AG04449 (cell line): Measurements from ENCODE around the gene REXO2.

Source experiments
- CTCF ChIA-PET: fragments of 350-600 bp; formaldehyde crosslinking; extraction: SDS; loops from one replicate; lab custom pipeline; 2021; ENCODE audit warnings: antibody characterized with exemption; lab: Yijun Ruan, JAX
- POLR2A ChIA-PET: fragments of 400-600, 350-600 bp; formaldehyde crosslinking; extraction: SDS; loops from one replicate; lab custom pipeline; 2020; ENCODE audit warnings: antibody characterized with exemption, inconsistent platforms; lab: Yijun Ruan, JAX
- DNase-seq: peaks from one replicate; pipeline ENCODE4 v3.0.0-alpha.2; 2010; ENCODE audit warnings: low read depth, low spot score
- H3K4me3 ChIP-seq: 2 replicates; pipeline ENCODE4 v1.5.1; 2011; ENCODE audit warnings: low read depth, mild to moderate bottlenecking, control low read depth, low read length
- CTCF ChIP-seq: IDR thresholded peaks from one replicate; pipeline ENCODE4 v1.5.1; 2011; ENCODE audit warnings: mild to moderate bottlenecking, moderate library complexity, low read length, control low read depth, inconsistent platforms; ENCODE audit not compliant: insufficient read depth; ENCODE audit errors: missing control alignments

Gene REXO2

GRCh38 chr11:114439229-114440120 lies at the start of gene REXO2:
Gene REXO2 (plus strand): TSS chr11:114439467. CDS start chr11:114439529, 62 bp downstream.
- peak; percentile 73 for TF ChIP-seq CTCF
- POLR2A ChIA-PET, result interaction anchor here (0.9 to 1.1 kb wide), 2 partner anchors 8 to 118 kb away, joined by 3 to 6 read pairs; no protein-coding TSS in a partner anchor
- H3K4me3 ChIP-seq, result peak within 1 kb of the TSS; percentile 98
- DNase-seq, result peak; percentile 59
- CTCF ChIA-PET, result interaction anchor here (0.9 to 1.6 kb wide), 6 partner anchors 11 to 99 kb away, joined by 3 to 6 read pairs (median 3); no protein-coding TSS in a partner anchor

DNA sequence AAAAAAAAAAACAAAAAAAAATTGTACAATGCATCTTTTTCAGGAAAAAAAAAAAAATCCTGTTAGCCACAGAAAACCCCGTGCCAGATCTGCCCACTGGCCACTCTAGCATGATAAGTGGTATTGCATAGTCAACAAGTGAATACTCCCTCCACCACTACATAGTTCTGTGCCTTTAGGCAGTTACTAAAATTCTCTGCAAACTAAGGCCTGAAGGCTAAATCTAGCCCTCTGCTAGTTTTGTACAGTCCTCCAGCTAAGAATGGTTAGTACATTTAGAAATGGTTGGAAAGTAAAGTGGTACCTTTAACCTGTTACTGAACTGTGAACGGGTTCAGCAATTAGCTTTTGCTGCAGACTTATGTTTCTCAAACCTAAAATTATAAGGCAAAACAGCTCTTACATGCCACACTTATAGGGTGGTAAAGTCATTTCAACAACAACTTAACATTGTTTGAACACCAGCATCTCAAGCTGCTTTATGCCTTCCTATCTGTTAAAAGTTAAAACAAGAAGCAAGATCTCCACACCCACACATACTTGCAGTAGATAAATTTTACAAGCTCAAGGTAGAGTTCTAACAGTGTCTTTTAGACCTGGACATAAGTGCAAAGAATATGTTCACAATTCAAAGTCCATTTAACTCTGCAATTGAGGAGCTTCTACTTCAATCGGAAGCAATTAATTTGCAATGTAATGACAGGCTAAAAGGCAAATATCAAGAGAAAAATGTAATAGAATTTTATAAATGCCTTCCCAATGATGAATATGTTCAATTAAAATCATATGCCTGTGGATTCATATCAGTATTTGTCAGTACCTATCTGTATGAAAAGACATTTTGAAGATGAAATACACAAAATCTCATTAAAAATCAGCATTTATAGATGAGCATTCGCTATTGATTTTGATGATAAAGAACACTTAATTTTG lies 46.3 kb upstream of the REXO2 start:
- H3K4me3 ChIP-seq, result no peak overlapping the region
- POLR2A ChIA-PET, result interaction anchor here (0.6 kb wide), 1 partner anchor 12 kb away, joined by 3 read pairs; no protein-coding TSS in a partner anchor
- DNase-seq, result no peak
- CTCF ChIA-PET, result interaction anchor here (1.0 to 2.4 kb wide), 4 partner anchors 11 to 45 kb away, joined by 3 to 13 read pairs (median 8); no protein-coding TSS in a partner anchor
- TF ChIP-seq CTCF, result no peak

DNA sequence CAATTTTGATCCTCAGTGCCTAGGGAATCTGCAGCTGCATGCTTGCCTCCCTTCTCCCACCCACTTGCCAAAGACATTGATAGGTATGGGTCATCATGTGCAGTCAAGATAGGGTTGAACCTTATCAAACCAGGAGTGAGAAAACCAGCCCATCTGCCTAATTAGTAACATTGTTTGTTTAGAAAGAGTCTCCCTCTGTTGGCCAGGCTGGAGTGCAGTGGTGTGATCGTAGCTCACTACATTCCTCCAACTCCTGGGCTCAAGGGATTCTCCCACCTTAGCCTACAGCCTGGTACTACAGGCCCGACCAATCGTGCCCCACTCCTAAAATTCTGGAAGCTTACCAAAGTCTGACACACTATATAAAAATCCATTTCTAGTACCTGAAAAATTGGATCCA lies 43.5 kb upstream of the REXO2 start:
- TF ChIP-seq CTCF, result peak; percentile 19
- H3K4me3 ChIP-seq, result no peak overlapping the region
- POLR2A ChIA-PET, result no interaction called here
- DNase-seq, result no peak
- CTCF ChIA-PET, result interaction anchor here (0.8 to 4.0 kb wide), 6 partner anchors 10 to 68 kb away, joined by 3 to 15 read pairs (median 6); no protein-coding TSS in a partner anchor

- ChIA-PET CTCF (interaction anchor here (1.6 to 4.0 kb wide), 2 partner anchors 18 to 45 kb away, joined by 6 to 15 read pairs; no protein-coding TSS in a partner anchor), POLR2A (no interaction called here)
- no peak for TF ChIP-seq CTCF
- H3K4me3 ChIP-seq, result no peak overlapping the region
- no peak for DNase-seq
Measured at GRCh38 chr11:114396916-114397315, 42.4 kb upstream of the REXO2 start.

GRCh38 chr11:114397349-114397982 lies 41.8 kb upstream of the REXO2 start:
- TF ChIP-seq CTCF, result no peak
- POLR2A ChIA-PET, result interaction anchor here (1.3 kb wide), 1 partner anchor 20 kb away, joined by 8 read pairs; no protein-coding TSS in a partner anchor
- no peak overlapping the region for H3K4me3 ChIP-seq
- CTCF ChIA-PET, result interaction anchor here (1.3 to 4.0 kb wide), 3 partner anchors 19 to 49 kb away, joined by 6 to 15 read pairs (median 6); no protein-coding TSS in a partner anchor
- no peak for DNase-seq
